ENCODE results near the gene ST6GALNAC3.

Gene ST6GALNAC3

DNA sequence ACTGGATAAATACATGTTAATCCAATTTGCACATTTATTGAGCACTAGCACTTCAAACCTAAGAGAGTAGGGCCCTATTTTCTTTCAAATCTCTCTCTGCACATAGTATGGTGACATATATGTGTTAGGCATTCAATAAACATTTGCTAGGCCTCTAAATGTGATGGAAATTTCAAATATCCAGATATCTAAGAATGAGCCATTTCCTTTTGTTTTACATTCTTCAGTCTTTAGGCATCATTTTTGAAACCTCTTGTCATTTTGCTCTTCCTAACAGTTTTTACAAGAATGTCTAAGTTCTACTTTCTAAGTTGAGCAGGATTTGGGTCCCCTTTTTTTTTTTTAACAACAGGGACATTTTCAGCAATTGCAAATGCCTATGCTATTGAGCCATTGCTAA, 397.0 kb downstream of the ST6GALNAC3 start:
- DNase-seq: no peak

DNA sequence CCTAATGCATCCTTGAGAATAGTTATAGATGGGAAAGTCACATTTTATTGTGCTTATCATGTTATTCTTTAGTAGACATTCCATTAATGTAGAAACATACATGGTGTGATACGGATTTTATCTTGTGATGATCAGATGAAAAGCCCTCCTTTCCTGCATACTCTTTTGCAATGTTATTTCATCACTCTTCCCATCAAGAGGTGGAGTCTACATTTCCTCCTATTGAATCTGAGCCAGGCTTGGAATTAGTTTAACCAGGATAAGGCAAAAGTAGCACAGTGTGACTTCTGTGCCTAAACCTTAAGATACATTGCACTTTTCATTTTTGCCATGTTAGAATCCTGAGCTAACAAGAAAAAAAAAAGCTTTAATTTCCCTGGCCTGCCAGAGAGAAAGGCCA, 399.0 kb downstream of the ST6GALNAC3 start:
- DNase-seq: no peak

- no peak for DNase-seq
These were observed 400.4 kb downstream of the ST6GALNAC3 start for GRCh38 chr1:76474922-76475321.

DNA sequence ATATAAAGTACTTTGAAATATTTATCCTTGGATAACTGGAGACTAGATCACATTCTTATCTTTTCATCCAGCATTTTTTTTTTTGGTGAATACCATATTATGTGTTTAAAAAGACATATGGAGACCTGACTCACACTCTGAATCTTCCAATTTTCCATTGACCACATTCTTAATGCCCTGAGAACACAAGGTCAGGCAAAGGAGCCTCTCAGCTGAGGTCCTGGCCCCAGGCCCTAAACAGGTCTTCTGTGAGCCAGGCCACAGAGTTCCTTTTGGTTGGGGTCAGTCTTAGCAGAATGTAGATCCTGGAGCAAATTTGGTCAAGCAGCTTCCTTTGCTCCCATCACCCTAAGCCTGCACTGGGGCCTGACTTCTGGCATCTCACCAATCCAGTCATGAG, 402.6 kb downstream of the ST6GALNAC3 start:
- DNase-seq: no peak

GRCh38 chr1:76480827-76481226, 406.3 kb downstream of the ST6GALNAC3 start:
- no peak for DNase-seq

DNA sequence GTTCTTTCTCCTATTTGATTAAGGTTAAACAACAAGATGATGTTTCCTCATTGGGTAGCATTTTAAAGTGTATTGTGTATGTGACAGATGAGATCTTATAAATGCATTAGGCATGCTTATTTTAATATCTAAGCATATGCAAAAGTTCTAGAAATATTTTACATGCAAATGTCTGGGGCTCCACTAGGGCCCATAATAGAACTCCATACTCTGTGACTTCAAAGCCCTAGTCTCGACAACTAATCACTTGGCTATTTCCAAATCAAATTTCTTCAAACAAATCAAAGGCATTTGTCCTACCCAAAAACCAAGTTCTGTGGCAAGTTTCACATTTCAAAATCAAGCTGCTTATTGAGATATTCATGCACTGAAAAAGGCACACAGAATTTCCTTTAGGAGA, 407.1 kb downstream of the ST6GALNAC3 start:
- no peak for DNase-seq

DNA sequence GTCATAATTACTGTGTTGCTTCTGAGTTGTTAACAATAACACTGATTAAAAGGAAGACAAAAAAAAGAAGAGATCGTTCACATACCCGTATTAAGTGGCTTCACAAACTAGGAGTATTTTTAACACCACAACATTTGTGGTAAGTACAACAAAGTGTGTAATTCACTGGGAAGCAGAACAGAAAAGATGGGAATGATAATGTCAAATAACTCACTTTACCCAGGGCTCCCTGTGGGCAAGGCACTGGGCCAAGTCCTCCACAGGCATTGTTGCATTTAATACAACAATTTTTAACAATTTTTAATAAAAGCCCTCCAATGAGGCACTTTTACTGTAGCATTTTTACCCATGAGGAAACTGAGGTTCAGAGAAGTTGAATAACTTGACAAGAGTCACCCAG, 407.7 kb downstream of the ST6GALNAC3 start:
- no peak for DNase-seq

DNA sequence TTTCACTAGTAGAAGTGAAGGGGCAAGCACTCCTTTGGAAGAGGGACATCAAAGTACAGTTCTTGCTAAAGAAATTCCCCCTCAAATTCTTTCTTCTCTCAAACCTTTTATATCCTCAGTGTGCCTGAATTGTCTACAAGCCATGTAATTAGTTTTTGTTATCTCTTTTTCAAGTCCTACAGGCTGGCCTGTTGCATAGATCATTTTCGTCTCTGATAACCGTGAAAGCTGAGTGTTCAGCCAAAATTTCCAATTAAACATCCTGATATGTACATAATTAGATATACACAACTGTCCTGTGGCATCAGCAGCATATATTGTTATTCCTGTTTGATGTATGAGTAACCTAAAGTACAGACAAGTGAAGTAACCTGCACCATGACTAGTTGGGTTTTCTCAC, 417.2 kb downstream of the ST6GALNAC3 start:
- no peak for DNase-seq

DNA sequence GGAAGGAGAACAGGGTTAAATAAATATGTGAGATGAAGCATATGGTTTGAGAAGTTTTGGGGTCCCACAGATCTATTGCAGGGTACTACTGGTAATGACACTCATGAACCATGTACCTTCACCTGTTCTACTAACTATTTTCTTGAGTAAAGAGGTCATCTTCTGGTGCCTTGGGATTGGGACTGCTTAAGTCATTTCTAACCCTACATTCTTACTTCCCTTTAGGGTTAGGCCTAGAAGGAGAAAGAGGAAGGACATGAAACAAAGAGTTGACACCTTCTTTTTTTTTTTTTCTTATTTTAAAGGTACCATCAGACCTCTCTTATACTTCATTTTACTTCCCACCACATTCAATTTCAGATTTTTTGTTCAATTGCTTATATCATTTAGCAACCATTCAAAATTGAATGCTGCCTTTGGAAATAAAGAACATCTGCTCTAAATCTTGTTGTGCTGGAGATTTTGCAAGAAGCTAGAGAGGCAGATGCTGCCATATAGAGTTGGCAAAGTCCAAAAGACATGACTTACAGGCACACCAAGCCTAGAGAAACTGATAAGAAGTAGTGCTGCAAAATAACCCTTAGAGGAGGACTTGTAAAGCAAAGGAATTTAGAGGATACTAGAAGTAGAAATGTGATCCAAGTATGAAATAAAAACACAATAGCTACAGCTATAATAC, 418.3 kb downstream of the ST6GALNAC3 start:
- DNase-seq: no peak

DNA sequence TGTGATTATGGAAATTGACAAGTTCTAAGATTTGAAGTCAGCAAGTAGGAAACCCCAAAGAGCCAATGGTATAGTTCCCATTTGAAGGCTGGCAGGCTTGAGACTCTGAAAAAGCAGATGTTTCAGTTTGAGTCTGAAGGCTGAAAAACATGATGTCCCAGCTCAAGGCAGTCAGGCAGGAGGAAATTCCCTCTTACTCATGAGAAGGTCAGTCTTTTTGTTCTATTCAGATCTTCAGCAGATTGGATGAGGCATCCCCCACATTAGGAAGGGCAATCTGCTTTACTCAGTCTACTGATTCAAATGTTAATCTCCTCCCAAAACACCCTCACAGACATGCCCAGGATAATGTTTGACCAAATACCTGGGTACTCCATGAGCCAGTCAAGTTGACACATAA, 420.3 kb downstream of the ST6GALNAC3 start:
- DNase-seq: no peak

GRCh38 chr1:76496871-76497270, 422.3 kb downstream of the ST6GALNAC3 start:
- no peak for DNase-seq

DNA sequence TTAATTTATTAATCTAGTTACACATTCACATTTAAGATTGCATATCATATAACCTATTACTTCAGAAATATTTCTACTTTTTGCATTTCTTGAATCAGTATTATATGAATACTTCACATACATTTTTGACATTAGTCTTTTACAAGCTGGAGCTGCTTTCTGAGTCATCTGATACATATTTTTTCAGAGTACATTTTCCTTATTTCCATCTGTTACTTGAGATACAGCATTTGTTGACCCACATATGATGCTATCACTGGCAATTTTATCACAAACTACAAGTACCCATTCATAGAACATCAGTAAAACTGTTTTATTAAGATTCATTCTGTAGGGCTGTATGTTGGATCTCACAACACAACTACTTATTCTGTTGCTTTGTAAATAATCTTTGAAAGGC, 425.6 kb downstream of the ST6GALNAC3 start:
- DNase-seq: no peak

DNA sequence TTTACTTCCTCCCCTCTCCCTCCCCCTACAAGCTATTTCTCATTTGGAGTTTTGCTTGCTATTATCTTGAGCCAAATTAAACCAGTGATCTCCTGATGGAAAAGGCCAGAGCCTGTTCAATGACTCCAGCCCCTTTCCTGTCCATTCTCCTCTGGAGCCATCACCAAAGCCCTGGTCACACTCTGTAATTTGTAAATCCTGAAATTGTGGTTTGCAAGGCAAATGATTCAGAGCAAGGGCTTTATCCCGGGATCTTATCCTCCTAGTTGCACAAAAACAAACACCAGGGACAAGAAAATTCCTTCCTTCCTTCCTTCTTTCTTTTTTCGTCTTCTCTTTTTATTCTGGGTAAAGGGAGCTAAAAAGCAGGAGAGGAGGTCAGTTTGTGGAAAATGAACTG, 426.6 kb downstream of the ST6GALNAC3 start:
- no peak for DNase-seq

DNA sequence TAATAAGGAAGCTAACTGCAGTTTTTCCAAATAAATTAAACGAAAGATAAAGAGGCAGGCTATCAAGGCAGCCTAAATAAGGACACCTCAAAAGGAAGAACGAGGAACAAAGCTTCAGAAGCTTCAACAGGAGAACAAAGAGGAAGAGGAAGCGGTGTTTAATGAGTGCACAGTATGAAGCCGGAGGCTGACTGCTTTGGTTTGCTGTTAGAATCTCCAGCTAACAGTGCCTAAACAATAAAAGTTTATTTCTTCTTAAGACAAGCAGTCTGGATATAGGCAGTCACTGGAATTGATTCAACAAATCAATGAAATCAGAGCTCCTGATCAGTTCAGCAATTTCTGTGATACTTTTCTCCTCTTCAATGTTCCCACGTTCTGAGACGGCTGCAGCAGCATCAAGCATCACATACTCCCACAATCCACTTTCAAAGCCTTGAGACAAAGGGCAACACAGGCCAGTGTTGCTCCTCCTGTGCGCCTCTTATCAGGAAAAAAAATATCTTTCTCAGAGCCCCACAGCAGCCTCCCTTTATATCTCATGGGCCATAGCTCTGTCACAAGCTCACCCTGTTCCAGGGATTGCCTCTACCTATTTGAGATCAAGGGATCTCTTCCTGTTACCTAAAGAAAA, 427.2 kb downstream of the ST6GALNAC3 start:
- DNase-seq: peak; percentile 44

DNA sequence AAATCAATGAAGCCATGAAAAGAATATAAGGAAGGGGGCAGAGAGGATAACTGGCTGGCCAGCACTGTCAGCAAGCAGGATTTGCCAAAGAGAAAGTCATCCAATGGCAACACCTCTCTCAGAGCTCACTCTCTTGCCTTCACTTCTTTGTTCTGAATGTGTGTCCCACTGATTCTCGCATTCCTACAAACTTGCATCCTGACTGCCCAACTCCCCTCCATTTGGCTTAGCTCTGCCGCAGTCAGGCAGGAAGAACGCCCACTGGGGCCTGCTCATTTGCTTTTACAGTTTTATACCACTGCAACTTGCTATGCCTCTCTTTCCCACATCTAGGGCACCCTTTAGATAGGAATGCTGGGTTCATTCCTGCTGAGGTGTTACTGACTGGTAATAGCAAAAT, 428.6 kb downstream of the ST6GALNAC3 start:
- DNase-seq: no peak

DNA sequence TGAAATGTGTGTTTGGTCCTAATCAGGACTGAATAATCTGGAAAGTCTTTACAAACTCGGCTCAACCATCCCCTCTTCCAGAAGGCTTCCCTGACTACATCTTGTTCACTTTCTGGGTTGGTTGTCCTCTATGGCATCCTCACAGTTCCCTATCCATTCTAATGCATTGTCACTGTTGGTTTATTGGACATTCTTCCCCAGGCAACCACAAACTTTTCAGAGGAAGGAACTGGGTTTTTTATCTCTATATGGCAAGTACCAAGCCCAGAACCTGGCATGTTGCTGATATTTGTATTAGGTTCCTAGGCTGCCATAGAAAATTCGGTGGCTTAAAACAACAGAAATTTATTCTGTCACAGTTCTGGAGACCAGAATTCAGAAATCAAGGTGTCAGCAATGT, 429.2 kb downstream of the ST6GALNAC3 start:
- DNase-seq: peak; percentile 39

GRCh38 chr1:76507376-76507775, 432.8 kb downstream of the ST6GALNAC3 start:
- DNase-seq: no peak

DNA sequence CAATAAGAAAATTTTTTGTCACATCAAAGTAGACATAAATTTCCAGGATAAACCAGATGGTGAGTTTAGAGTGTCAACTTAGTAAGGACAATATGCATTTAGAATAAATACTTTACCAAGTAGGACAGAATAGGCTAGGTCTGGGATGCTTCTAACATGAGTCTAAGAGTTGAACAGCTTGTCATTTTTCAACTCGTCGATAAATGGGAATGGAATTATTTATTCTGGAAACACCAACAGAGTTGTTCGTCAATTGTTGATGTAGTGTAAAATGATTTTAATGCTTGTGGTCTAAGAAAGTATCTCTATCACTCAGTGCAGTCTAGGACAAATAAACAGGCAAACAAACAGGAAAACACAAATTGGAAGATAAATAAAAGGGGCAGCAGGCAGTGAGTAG, 434.3 kb downstream of the ST6GALNAC3 start:
- no peak for DNase-seq

- DNase-seq: no peak
These were observed 436.4 kb downstream of the ST6GALNAC3 start for GRCh38 chr1:76510672-76511557.

DNA sequence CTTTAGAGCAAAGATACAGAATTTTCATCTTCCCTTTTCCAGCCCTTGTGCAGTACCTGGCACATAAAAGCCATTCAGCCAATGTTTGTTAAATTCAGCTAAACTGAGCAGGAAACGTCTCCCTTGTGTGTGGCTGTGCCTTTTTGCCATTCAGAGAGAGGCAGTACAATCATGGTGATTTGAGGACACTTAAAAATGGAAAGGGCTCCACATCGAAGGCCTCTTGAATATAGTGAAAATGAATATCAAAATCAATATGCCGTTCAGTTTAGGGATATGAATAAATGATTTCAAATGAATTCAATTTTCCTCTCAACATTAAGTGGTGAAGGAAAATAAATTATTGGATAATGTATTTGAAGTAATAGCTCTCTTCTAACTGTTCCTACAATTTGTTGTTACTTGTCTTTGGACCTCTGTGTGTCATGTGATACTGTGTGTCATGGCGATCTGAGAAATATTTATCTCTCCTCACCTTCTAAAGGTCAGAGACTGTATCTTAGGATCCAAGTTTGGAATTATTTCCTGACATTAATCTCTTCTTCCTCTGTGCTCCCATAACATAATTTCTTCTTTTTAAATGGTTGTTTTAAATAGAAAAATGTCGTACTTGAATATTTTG, 437.1 kb downstream of the ST6GALNAC3 start:
- no peak for DNase-seq

GRCh38 chr1:76530953-76531352, 456.4 kb downstream of the ST6GALNAC3 start:
- no peak for DNase-seq

GRCh38 chr1:76541618-76542017, 467.1 kb downstream of the ST6GALNAC3 start:
- DNase-seq: no peak

GRCh38 chr1:76542359-76542758, 467.8 kb downstream of the ST6GALNAC3 start:
- DNase-seq: no peak
